HG02678 (cell line): ENCODE data around the gene USP46.

Source experiments
- ATAC-seq: cut with Tn5 transposase; IDR thresholded peaks from one replicate; pipeline ENCODE4 v1.9.1; 2021; ENCODE audit warnings: mild to moderate bottlenecking, moderate library complexity; ENCODE audit not compliant: unreplicated experiment

USP46 gene

DNA sequence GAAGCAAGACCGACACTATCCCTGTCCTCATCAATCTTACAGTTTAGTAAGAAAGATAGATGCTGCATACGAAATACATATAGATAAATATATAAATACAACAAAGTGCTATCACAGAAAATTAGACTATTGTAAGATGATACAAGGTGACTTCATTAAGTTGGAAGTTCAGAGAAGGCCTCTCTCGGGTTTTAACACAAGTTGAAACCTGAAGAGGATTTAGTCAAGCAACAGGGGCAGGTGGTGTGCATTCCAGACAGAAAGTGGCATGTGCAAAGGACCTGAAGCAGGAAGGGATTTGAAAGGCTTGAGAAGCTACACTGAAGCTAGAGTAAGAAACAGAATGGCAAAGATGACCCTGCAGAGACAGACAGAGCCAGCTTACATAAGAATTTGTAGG is 36.5 kb downstream of the USP46 start:
- no peak for ATAC-seq

DNA sequence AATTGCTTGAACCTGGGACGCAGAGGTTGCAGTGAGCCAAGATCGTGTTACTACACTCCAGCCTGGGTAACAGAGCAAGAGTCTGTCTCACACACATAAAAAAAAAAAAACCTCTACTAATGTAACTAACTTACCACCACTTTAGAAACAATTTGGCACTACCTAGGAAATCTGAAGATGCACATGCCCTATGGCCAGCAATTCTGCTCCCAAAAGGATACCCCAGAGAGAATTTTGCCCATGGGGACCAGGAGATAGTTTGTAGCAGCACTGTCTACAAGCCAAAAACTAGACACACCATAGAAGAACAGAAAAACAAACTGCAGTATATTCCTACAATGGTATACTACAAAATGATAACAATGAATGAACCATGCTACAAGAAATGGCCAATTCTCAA is 37.5 kb downstream of the USP46 start:
- ATAC-seq, result no peak

DNA sequence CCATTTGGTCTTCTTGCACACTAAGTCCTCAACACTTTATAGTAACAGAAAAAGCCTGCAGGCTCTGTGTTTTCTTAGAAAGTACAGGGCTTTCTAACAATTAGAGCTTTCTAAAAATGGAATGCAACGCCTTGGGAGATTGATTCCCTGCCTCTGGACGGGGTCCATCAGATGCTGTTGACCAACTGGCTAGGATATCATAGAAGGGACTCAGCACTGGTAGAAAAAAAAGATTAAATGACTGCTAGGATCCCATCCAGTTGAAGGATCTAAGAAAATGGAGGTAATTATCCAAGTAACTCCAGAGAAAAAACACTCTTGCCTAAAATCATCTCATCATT is 39.5 kb downstream of the USP46 start:
- no peak for ATAC-seq

DNA sequence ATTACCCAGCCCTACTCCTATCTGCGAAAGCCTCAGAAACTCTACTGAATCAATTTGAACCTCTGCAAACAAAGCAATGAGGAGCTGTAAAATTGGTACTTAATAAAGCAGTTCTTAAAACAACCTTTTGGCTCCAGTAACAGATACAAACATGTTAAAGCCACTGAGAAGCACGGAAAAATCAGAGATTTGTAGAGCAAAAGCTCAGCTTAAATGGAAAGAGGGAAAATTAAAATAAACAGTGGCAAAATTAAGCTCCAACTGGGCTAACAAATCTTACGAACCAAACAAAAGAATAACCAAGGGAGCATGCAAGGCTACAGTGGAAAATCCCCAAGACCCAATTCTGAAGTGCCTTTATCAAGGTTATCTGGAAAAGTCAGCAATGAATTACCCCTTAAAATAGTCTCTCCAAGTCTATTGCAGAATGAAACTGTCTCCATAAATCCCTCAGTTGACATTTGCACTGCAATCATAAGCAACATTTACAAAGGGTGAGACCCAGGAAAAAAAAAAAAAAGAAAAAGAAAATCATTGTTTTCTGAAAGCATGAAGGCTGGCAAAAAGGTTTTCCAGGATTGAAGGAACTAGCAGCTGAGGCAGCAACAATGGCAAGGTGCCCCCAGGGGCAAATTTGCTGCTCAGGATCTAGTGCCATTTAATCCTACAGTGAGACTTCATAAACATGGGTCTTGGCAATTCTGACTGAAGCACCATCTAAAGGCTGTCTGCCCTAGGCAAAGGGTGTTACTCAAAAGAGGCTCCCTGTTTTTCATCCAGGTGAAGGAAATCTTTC is 40.1 kb downstream of the USP46 start:
- no peak for ATAC-seq

DNA sequence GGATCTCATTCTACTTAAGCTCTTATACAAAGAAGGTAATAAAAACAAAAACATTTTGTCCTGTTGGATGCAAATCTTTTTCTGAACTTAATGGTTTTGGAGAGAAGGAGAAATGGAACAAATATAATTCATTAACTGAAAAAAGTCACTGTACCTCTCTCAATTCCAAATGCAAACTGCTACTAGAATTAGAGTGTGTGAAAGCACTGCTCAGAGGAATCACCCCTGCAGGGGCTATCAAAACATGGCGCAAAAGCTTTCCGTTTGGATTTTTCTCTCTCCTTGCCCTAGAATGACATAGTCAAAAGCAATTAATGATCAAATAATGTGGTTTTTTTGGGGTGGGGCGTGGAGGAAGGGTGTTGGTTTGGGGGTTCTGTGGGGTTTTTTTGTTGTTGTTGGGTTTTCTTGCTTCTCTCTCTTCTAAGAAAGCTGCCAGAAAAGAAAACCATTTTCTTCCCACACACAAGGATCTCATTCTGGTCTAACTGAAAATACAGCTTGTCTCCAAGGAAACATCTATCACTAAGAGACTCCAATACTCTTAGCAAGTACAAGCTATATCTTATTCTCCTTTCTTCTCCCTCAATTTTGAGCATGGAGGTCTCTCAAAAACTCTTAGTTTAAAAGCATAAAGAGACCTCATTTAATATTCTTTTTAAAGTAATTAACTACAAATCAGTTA is 41.6 kb downstream of the USP46 start:
- ATAC-seq, result no peak

DNA sequence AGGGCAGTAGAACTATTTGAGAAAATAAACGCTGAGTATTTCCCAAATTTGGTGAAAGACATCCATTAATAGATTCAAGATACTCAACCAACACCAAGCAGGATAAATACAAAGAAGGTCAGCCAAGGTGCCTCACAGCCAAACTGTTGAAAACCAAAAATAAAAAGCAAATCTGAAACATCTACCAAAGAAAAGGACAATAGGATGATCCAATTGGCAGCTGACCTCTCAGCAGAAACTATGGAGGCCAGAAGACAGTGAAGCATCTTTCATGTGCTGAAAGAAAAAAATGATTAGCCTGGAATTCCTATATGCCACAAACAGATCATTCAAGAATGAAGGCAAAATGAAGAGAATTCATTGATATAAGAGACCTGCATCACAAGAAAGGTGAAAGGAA is 44.9 kb downstream of the USP46 start:
- ATAC-seq, result no peak

DNA sequence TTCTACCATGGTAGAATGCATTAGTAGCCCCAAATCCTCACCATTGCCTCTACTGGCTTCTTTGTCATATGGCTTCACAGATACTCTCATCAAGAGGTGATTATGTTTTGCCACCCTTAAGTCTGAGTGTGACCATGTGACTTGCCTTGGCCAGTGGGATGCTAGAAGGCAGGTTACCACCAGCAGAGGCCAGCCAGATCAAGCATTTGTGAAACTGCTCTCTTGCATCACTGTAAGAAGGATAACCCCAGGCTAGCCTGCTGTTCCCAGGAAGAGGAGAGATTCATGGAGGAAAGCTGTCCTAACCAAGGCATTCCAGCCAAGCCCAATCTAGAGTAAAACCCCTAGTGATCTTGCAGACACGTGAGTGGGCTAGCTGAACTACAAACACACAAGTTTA is 46.8 kb downstream of the USP46 start:
- ATAC-seq, result no peak

DNA sequence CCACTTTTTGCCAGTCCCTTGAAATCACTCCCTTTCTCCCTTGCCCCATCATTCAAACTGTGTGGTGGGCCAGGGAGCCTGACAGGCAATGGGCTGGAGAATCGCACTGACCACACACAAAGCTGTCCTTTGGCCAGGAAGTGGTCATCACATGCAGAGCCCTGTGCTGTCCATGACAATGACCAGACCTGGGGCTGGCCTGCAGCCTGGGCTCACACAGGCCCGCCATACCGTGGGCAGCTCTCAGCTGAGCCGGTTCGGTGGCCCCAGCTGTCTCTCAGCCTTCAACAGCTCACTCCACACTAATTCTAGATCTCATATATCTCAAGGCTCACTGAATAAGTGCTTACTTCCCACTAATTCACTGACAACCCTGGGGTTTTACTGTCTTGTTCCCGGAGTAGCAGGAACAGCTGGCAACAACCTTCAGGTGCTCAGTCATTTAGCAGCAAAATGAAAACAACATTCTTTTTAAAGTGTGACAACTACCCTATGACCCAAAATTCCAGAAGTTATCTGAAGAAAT is 48.0 kb downstream of the USP46 start:
- ATAC-seq, result no peak

DNA sequence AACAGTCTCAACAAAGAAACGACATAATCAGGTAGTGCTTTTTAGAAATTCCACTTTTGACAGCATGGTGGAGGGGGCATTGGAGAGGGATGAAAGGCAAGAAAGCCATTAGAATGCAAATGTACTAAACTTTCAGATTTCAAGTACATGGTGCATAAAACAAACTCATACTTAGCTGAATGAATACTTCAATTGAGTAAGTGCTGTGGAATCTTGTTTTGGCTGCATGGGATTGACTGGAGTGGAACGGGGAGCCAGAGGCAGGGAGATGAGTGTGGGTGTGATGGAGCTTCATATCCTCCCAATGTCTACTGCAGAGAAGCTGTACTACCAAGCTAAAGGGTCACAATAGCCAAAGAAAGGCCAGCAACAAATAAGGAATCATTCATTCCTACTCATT is 52.4 kb downstream of the USP46 start:
- no peak for ATAC-seq

DNA sequence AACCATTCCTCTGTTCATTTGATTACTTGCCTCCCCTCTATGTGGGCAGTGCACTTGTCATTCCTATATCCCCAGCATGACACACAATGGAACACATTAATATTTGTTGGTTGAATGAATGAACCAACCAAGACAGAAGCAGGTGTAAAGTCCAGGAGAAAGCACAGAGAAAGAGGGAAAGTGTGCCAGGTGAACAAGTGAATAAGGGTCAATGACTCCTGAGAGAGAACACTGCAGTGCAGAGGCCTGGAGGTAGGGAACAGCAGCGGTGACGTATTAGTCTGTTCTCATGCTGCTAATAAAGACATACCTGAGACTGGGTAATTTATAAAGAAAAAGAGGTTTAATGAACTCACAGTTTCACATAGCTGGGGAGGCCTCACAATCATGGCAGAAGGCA is 53.1 kb downstream of the USP46 start:
- no peak for ATAC-seq

DNA sequence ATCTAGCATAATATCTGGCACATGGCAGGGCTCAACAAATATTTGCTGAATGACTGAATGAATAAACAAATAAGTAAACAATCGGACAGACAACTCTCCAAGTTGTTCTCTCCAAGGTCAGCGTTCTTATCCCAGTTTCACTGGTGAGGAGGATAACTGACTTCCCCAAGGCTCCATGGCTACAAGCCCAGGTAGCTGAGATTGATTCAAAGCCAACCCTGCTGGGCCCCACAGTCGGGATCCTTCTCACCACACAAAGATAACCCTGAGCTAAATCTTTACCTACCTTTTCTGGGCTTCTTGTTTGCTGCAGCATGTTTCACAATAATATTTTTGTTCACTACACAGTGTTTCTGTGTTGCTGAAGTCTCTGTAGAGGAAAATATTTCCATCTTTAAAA is 54.9 kb downstream of the USP46 start:
- ATAC-seq, result no peak

DNA sequence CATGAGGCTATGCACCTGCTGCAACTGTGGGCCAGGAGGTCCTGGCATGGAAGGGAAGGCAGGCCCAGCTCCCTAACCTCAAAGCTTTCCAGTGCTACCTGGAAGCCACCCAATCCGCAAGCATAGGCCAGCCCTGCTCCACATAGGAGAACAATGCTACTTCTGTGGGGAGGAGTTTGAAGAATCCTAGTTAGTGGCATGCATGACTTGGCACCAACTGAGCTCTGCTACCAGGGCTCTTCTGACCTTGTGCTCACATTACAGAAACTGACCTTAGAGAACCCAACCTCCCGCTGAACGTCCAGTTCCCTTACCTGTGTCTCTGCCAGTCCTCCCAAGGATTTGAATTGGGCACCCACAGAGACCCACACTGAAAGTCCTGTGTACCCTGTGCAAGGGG is 58.8 kb downstream of the USP46 start:
- no peak for ATAC-seq

DNA sequence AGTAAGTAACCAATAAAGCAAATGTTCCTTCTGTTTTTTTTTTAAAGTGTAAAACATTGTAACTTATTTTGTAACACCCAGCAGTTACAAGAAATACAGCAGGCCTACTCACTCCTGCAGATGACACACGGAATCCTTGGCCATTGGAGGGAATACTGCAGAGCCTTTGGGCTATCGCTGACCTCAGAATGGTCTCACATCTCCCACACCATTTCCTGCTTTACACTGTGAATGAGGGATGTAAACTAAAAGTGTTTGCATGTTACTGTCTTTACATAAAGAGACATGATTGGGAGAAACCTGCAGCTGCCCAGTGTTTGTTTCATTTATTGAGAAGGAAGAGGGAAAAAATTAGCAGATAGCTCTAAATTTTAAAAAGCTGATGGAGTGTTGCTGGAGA is 64.1 kb downstream of the USP46 start:
- no peak for ATAC-seq

DNA sequence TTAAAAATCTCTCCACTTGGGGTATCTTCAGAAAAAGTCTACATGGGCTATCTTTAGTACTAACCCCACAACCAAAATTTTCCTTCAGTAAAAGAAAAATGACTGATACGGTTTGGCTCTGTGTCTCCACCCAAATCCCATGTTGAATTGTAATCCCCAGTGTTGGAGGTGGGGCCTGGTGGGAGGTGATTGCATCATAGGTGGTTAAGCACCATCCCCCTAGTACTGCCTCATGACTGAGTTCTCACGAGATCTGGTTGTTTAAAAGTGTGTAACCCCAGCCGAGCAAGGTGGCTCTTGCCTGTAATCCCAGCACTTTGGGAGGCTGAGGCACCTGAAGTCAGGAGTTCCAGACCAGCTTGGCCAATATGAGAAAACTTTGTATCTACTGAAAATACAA is 66.8 kb downstream of the USP46 start:
- ATAC-seq, result no peak

DNA sequence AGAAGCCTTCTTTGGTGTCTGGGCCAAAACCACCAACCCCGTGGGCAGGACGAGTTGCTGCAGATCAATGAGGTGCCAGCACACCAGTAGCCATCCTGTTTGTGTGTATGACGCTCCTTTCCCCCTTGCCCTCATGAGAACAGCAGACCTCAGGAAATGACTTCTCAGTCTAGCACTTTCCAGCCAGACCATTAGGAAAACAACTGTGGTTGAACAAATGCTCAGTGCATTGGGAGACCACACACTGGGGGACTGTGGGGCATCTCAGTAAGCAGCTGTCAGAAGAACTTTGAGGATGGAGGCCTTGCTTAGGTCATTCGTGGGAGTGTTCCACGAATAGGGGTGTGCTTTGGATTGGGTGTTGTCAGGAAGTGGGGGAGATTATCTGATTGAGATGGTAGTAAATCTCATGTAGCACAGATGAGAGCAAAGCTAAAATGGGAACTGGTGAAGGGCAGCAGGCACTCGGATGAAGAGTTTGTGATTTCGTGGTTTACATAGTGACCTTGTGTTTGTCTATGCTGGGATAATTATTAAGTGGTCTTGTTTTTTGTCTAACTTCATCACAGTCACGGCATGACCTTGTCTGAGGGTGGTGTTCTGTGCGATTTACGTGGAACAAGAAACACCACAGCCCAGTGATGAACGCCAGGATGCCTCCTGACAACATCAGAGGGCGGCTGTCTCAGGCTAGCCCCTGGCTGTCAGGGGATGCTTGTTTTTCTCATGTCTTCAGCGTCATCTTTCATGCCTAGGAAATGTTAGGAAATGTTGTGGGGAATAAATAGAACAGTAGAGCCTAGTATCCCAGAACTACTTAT is 70.1 kb downstream of the USP46 start:
- no peak for ATAC-seq

DNA sequence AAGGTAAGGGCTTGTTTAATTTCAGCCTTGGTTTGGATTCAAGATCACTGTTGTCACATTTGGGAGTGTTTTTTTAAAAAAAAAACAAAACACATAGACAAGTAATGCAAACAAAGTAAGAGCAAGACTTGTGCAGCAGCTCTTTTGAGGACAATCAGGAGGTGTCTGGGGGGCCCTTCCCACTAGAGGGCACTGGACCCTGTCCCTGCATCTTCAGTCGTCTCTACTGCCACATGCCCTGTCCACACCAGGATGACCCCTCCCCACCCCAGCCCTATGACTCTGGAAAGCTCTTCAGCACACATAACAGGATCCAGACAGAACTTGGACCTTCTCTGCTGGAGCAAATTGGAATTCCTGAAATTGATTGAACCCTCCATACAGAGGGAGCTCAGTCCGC is 71.0 kb downstream of the USP46 start:
- ATAC-seq, result no peak

DNA sequence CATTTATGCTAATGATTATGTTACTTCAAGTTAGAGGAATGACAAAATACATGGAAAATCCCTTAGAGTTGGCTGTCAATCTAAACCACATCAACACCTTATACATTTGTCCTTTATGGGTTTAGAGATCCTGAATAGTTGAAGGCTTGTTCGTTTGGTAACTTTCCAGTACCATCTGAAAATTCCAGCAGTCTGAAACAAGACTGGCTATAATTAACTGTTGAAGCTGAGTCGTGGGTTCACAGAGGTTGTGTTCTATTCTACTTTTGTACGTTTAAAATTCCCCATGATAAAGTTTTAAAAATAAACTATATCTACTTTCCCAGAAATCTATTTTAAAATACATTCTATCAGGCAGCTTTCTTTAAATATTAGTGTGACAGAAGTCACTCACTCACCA is 73.0 kb downstream of the USP46 start:
- no peak for ATAC-seq

DNA sequence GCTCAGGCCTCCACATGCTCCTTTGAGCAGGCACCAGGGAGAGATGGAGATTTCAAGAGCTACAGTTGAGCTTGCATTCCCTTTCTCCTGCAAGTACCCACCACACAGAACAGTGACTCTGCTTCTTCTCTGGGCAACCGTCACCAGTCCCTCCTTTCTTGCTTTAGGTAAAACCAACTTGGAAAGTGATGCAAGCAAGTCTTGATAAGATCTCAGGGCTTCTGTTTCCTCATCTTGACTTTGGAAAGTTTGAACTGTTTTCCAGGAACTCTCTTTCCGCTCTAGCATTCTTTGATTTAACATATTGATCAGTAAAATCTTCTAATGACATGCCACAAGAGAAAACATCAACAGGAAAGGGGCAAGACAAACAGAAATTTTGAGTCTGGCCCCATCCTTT is 73.7 kb downstream of the USP46 start:
- no peak for ATAC-seq

DNA sequence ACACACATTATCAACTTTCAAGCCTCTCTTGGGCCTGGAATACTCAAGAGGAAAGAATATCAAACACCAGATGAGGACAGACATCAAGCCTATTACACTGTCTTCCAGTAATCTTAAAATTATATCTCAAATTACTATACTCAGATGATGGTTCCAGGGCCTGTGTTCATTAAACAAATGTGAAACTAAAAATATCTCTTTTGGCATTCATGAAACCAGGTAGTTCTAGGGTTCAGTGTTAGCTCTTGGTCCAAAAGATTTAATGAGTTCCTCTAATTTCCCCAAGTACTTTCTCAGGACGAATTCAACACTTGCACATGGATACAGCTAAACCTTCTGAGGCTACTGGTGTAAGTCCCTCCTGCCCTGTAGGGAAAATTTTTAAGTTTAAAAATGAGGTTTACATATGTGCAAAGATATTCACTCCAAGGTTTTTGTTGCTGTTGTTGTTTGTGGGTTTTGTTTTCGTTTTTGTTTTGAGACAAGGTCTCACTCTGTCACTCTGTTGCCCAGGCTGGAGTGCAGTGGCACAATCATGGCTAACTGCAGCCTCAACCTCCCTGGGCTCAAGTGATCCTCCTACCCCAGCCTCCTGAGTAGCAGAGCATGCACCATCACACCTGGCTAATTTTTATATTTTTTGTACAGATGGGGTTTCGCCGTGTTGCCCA is 79.4 kb downstream of the USP46 start:
- ATAC-seq, result no peak

DNA sequence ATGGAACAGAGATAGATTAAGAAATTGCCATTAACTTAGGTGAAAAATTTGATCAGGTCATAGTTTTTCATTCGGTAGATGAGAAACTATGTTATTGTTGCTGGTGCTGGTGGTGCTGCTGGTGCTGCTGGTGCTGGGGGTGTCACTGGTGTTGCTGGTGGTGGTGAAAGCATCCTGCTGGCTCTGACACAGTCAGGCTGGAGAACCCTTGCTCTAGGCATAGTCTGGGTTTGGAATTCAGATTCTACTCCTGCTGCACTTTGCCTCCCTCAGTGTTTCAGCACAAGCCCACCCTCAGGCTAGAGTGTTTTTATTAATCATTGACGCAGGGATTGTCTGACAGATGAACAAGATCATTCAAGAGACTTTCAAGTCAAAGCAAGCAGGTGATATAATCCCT is 80.2 kb downstream of the USP46 start:
- no peak for ATAC-seq

DNA sequence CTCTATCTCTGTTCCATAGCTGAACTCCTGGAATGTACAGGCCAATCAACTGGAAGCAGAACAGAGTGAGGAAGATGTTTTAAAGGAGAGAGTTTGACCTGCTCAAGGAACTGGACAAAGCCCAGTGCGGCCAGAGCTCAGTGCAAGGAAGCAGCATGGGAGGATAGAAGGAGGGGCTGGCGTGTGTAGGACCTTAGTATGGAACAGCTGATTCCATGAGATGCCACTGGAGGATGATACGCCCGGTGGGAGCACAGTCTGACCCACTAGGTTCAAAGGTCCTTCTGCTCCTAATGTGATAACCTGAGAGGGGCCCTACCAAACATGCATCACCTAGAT is 81.5 kb downstream of the USP46 start:
- ATAC-seq, result no peak
